ENCODE results near the gene CAPRIN1. TPM values are rescaled to one million over a fixed set of nuclear protein-coding genes. Genes with fewer than 3 reads are reported as not detected.

The CAPRIN1 gene
- polyA plus RNA-seq, 1 of the 3 experiments (the other 2 are of a cell fraction), result 67.1 TPM

DNA sequence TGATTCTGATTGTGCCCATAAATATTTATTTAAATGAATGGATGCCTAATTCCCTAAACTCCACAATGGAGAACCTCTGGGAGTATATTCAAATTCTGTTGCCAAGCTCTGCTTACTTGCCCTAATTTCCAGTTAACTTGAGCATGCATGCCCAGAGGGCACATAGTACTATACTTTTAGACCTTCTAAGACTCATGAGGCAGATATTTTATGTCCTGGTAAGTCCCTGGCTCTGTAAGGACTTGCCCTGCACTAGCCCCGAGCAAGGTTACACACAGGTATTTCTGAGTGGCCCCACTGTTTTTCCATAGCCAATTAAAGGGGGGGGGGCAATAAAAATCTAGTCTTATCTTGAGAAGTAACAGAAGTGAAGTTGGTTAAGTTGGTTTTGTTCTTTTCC lies 21.1 kb upstream of the CAPRIN1 start (continued):
- TF ChIP-seq IRF3 (IDR thresholded peaks at IDR 0.05; ENCODE audit: low read depth, low read length), result no peak
- TF ChIP-seq ZBTB33 (IDR thresholded peaks at IDR 0.05; ENCODE audit: borderline replicate concordance, low read depth), result no peak
- no peak for TF ChIP-seq REST (IDR thresholded peaks at IDR 0.05; ENCODE audit: low read depth, low read length)
- no peak for TF ChIP-seq TCF12 (IDR thresholded peaks at IDR 0.05)

DNA sequence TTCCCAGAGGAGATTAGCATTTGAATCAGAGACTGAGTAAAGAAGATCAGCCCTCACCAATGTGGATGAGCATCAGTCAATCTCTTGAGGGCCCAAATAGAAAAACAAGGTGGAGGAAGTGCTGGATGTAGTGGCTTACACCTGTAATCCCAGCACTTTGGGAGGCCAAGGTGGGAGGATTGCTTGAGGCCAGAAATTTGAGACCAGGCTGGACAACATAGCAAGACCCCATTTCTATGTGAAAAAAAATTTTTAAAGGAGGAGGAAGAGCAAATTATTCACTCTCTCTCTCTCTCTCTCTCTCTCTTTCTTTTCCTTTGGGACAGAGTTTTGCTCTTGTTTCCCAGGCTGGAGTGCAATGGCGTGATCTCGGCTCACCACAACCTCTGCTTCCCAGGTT lies 18.1 kb upstream of the CAPRIN1 start:
- Histone ChIP-seq H3K9me3 (no peaks in the 10 kb centered on the region), H3K4me1 (ENCODE audit: control insufficient read depth in 1 of 2, insufficient read depth in 2 of 2, low read depth in 1 of 2, low read length in 1 of 2) (peaks cover 0 to 19% of the 10 kb centered on the region in 2 experiments; a peak in 1 of 4 replicates), H3K27ac (ENCODE audit: low read depth in 2 of 2, low read length in 1 of 2) (no peak overlapping the region), H3K9ac (no peak overlapping the region), H4K20me1 (ENCODE audit: insufficient read depth) (no peaks in the 10 kb centered on the region), H3K27me3 (ENCODE audit: insufficient read depth) (no peaks in the 10 kb centered on the region), H3F3A (replicated peaks; ENCODE audit: insufficient read depth) (no peaks in the 10 kb centered on the region), H3K4me2 (no peak overlapping the region), H3K36me3 (replicated peaks in 1 of 2; ENCODE audit: control insufficient read depth in 1 of 2, insufficient read depth in 2 of 2, low read length in 1 of 2) (no peaks in the 10 kb centered on the region), H3K9me2 (no peaks in the 10 kb centered on the region), H3K79me2 (ENCODE audit: insufficient read depth) (no peaks in the 10 kb centered on the region), H3K4me3 (ENCODE audit: low read depth in 2 of 2, low read length in 1 of 2) (no peak overlapping the region), H2AFZ (ENCODE audit: low read depth) (no peak overlapping the region)
- DNase-seq, result no peak
- ChIA-PET CTCF (no interaction called here), POLR2A (no interaction called here)
- no peak for TF ChIP-seq USF1 (IDR thresholded peaks at IDR 0.05; ENCODE audit: borderline replicate concordance, low read depth)
- 96% methylated on average over 2 of the region's 2 CpGs for WGBS (ENCODE audit: low lambda C conversion rate)

DNA sequence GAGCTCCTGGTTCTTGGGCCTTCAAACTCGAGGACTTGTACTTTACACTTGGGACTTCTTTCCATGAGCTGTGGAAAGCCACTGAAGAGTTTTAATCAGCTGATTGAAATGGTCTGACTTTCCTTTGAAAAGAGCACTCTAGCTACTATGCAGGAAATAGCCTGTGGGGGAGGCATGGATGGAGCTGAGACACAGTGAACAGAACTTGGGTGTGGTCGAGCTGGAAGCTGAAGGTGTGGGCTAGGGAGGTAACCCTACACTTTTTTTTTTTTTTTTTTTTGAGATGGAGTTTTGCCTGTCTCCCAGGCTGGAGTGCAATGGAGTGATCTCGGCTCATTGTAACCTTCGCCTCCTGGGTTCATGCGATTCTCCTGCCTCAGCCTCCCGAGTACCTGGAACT lies 17.5 kb upstream of the CAPRIN1 start:
- Histone ChIP-seq H3K4me3 (ENCODE audit: low read depth in 2 of 2, low read length in 1 of 2) (no peak overlapping the region), H3K27ac (ENCODE audit: low read depth in 2 of 2, low read length in 1 of 2) (no peak overlapping the region), H3K4me1 (ENCODE audit: control insufficient read depth in 1 of 2, insufficient read depth in 2 of 2, low read depth in 1 of 2, low read length in 1 of 2) (peaks cover 0 to 13% of the 10 kb centered on the region in 2 experiments; a peak in 1 of 4 replicates), H3K9me3 (no peaks in the 10 kb centered on the region), H3K9me2 (no peaks in the 10 kb centered on the region), H2AFZ (ENCODE audit: low read depth) (no peak overlapping the region), H3K9ac (no peak overlapping the region), H3F3A (replicated peaks; ENCODE audit: insufficient read depth) (no peaks in the 10 kb centered on the region), H3K27me3 (ENCODE audit: insufficient read depth) (no peaks in the 10 kb centered on the region), H3K4me2 (no peak overlapping the region), H4K20me1 (ENCODE audit: insufficient read depth) (no peaks in the 10 kb centered on the region), H3K79me2 (ENCODE audit: insufficient read depth) (no peaks in the 10 kb centered on the region), H3K36me3 (replicated peaks in 1 of 2; ENCODE audit: control insufficient read depth in 1 of 2, insufficient read depth in 2 of 2, low read length in 1 of 2) (no peaks in the 10 kb centered on the region)
- POLR2A ChIA-PET, result no interaction called here
- DNase-seq, result no peak
- WGBS (ENCODE audit: low lambda C conversion rate), result 64% methylated on average over 6 of the region's 6 CpGs
- CTCF ChIA-PET, result interaction anchor here (0.6 kb wide), 1 partner anchor 30 kb away, joined by 3 read pairs; no protein-coding TSS in a partner anchor
- TF ChIP-seq TEAD4 (IDR thresholded peaks at IDR 0.05; ENCODE audit: borderline replicate concordance, insufficient read depth), result no peak
- no peak for TF ChIP-seq RAD21 (IDR thresholded peaks at IDR 0.05; ENCODE audit: low read length)
- no peak for TF ChIP-seq TCF12 (IDR thresholded peaks at IDR 0.05)
- TF ChIP-seq, protein P1, sequence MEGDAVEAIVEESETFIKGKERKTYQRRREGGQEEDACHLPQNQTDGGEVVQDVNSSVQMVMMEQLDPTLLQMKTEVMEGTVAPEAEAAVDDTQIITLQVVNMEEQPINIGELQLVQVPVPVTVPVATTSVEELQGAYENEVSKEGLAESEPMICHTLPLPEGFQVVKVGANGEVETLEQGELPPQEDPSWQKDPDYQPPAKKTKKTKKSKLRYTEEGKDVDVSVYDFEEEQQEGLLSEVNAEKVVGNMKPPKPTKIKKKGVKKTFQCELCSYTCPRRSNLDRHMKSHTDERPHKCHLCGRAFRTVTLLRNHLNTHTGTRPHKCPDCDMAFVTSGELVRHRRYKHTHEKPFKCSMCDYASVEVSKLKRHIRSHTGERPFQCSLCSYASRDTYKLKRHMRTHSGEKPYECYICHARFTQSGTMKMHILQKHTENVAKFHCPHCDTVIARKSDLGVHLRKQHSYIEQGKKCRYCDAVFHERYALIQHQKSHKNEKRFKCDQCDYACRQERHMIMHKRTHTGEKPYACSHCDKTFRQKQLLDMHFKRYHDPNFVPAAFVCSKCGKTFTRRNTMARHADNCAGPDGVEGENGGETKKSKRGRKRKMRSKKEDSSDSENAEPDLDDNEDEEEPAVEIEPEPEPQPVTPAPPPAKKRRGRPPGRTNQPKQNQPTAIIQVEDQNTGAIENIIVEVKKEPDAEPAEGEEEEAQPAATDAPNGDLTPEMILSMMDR (IDR thresholded peaks at IDR 0.05), result no peak
- TF ChIP-seq SMC3 (IDR thresholded peaks at IDR 0.05; ENCODE audit: low read depth, low read length), result no peak
- TF ChIP-seq GABPA (IDR thresholded peaks at IDR 0.05; ENCODE audit: low read depth), result no peak
- no peak for TF ChIP-seq ZBTB33 (IDR thresholded peaks at IDR 0.05; ENCODE audit: borderline replicate concordance, low read depth)
- TF ChIP-seq SIN3A (IDR thresholded peaks at IDR 0.05; ENCODE audit: borderline replicate concordance, low read depth, low read length), result no peak
- no peak for TF ChIP-seq FOXJ3 (CRISPR knock-in tag; IDR thresholded peaks at IDR 0.05)
